ENCODE results near the gene MYCBP. TPM values are rescaled to one million over a fixed set of nuclear protein-coding genes. Genes with fewer than 3 reads are reported as not detected.
"Not testable (repeated sequence)": the region's sequence is repeated elsewhere in the genome, so short reads cannot be mapped to it uniquely, and the experiment has no call there.

MYCBP gene, protein sequence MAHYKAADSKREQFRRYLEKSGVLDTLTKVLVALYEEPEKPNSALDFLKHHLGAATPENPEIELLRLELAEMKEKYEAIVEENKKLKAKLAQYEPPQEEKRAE
- total RNA-seq (10 to 100 TPM; 13.4 to 15.4 TPM), polyA plus RNA-seq (10 to 100 TPM; 55.6 to 77.8 TPM)

GRCh38 chr1:38873027-38873969 lies at the start of gene MYCBP:
Gene MYCBP, minus strand, starts transcription at chr1:38873348. Its CDS starts 43 bp downstream, at chr1:38873305.
- peaks cover 0 to 8% of the 10 kb centered on the region in 2 donors for H3K36me3 Mint-ChIP-seq
- peaks cover 35% of the 10 kb centered on the region for H3K4me1 ChIP-seq (ENCODE audit: insufficient read depth, low read length)
- peak within 1 kb of the TSS; percentile 88 to 95 (median 92) for H3K4me3 Mint-ChIP-seq
- peak; percentile 96 to 99 (median 98) for DNase-seq
- H3K27ac ChIP-seq (ENCODE audit: low read depth, low read length): peak within 1 kb of the TSS; percentile 79
- ChIA-PET POLR2A (ENCODE audit: partially characterized antibody) (interaction anchor here (0.5 to 3.0 kb wide), 10 partner anchors 9 to 702 kb away, joined by 3 to 28 read pairs (median 4); partner anchors contain the start of genes NDUFS5 and RRAGC), CTCF (ENCODE audit: partially characterized antibody) (interaction anchor here (0.5 to 2.3 kb wide), 5 partner anchors 14 to 519 kb away, joined by 3 to 14 read pairs (median 3); partner anchors contain the start of gene NDUFS5)
- peaks cover 16 to 34% (median 25%) of the 10 kb centered on the region in 4 donors for H3K4me1 Mint-ChIP-seq
- intact Hi-C loops (cut with micrococcal nuclease): loop anchor here (1.0 to 5.0 kb wide), 5 partner anchors 14 to 219 kb away; partner anchors contain the start of genes AKIRIN1, NDUFS5 and RRAGC
- H3K9me3 Mint-ChIP-seq: no peaks in the 10 kb centered on the region
- H3K4me3 ChIP-seq (ENCODE audit: low read length in 2 of 2): peak within 1 kb of the TSS; percentile 77 to 81
- no peaks in the 10 kb centered on the region for H3K27me3 Mint-ChIP-seq
- H3K27ac Mint-ChIP-seq: peak within 1 kb of the TSS; percentile 88 to 94 (median 93)
- H3K27me3 ChIP-seq (ENCODE audit: insufficient read depth, low read length): no peaks in the 10 kb centered on the region
- no peaks in the 10 kb centered on the region for H3K9me3 ChIP-seq (ENCODE audit: control insufficient read depth in 1 of 2, low read length in 2 of 2)
- no peaks in the 10 kb centered on the region for H3K36me3 ChIP-seq (ENCODE audit: insufficient read depth, low read length)

GRCh38 chr1:38919130-38919529 lies 46.0 kb upstream of the MYCBP start:
- intact Hi-C loops (cut with micrococcal nuclease): no loop called here
- H3K4me1 Mint-ChIP-seq: peaks cover 0 to 1% (median 0%) of the 10 kb centered on the region in 4 donors

GRCh38 chr1:38918568-38918967 lies 45.4 kb upstream of the MYCBP start:
- Mint-ChIP-seq H3K27ac (no peak overlapping the region), H3K36me3 (no peaks in the 10 kb centered on the region), H3K9me3 (no peaks in the 10 kb centered on the region), H3K4me3 (no peak overlapping the region), H3K4me1 (peaks cover 0 to 1% (median 0%) of the 10 kb centered on the region in 4 donors), H3K27me3 (no peaks in the 10 kb centered on the region)
- no peak for DNase-seq
- ChIA-PET CTCF (ENCODE audit: partially characterized antibody) (interaction anchor here (1.6 kb wide), 1 partner anchor 173 kb away, joined by 4 read pairs; no protein-coding TSS in a partner anchor), POLR2A (ENCODE audit: partially characterized antibody) (no interaction called here)
- Histone ChIP-seq H3K27me3 (ENCODE audit: insufficient read depth, low read length) (no peaks in the 10 kb centered on the region), H3K4me3 (ENCODE audit: low read length in 2 of 2) (no peak overlapping the region), H3K36me3 (ENCODE audit: insufficient read depth, low read length) (no peaks in the 10 kb centered on the region), H3K9me3 (ENCODE audit: control insufficient read depth in 1 of 2, low read length in 2 of 2) (no peaks in the 10 kb centered on the region), H3K4me1 (ENCODE audit: insufficient read depth, low read length) (no peaks in the 10 kb centered on the region), H3K27ac (ENCODE audit: low read depth, low read length) (no peak overlapping the region)
- intact Hi-C loops (cut with micrococcal nuclease): no loop called here

More at GRCh38 chr1:38919130-38919529, 46.0 kb upstream of the MYCBP start:
- no peaks in the 10 kb centered on the region for H3K36me3 ChIP-seq (ENCODE audit: insufficient read depth, low read length)
- no peak overlapping the region for H3K27ac ChIP-seq (ENCODE audit: low read depth, low read length)
- no peaks in the 10 kb centered on the region for H3K27me3 ChIP-seq (ENCODE audit: insufficient read depth, low read length)
- CTCF ChIA-PET (ENCODE audit: partially characterized antibody): interaction anchor here (1.6 kb wide), 1 partner anchor 173 kb away, joined by 4 read pairs; no protein-coding TSS in a partner anchor
- Mint-ChIP-seq H3K36me3 (no peaks in the 10 kb centered on the region), H3K27ac (peak overlapping the region in 1 of 7 donors; percentile 19), H3K27me3 (no peaks in the 10 kb centered on the region), H3K4me3 (no peak overlapping the region), H3K9me3 (no peaks in the 10 kb centered on the region)
- no peaks in the 10 kb centered on the region for H3K9me3 ChIP-seq (ENCODE audit: control insufficient read depth in 1 of 2, low read length in 2 of 2)
- POLR2A ChIA-PET (ENCODE audit: partially characterized antibody): no interaction called here
- no peak overlapping the region for H3K4me3 ChIP-seq (ENCODE audit: low read length in 2 of 2)
- no peaks in the 10 kb centered on the region for H3K4me1 ChIP-seq (ENCODE audit: insufficient read depth, low read length)
- no peak for DNase-seq

- intact Hi-C loops (cut with micrococcal nuclease): no loop called here
- Histone ChIP-seq H3K9me3 (ENCODE audit: control insufficient read depth in 1 of 2, low read length in 2 of 2) (no peaks in the 10 kb centered on the region), H3K36me3 (ENCODE audit: insufficient read depth, low read length) (no peaks in the 10 kb centered on the region), H3K27ac (ENCODE audit: low read depth, low read length) (no peak overlapping the region), H3K27me3 (ENCODE audit: insufficient read depth, low read length) (no peaks in the 10 kb centered on the region), H3K4me1 (ENCODE audit: insufficient read depth, low read length) (no peaks in the 10 kb centered on the region), H3K4me3 (ENCODE audit: low read length in 2 of 2) (no peak overlapping the region)
- CTCF ChIA-PET (ENCODE audit: partially characterized antibody): no interaction called here
- no peak overlapping the region for H3K4me3 Mint-ChIP-seq
- peaks cover 0 to 1% (median 0%) of the 10 kb centered on the region in 4 donors for H3K4me1 Mint-ChIP-seq
- no peaks in the 10 kb centered on the region for H3K36me3 Mint-ChIP-seq
- DNase-seq: no peak
- peak overlapping the region in 1 of 7 donors; percentile 47 for H3K27ac Mint-ChIP-seq
- POLR2A ChIA-PET (ENCODE audit: partially characterized antibody): no interaction called here
- no peaks in the 10 kb centered on the region for H3K9me3 Mint-ChIP-seq
- H3K27me3 Mint-ChIP-seq: no peaks in the 10 kb centered on the region
These were observed 44.6 kb upstream of the MYCBP start for GRCh38 chr1:38917772-38918171.

GRCh38 chr1:38917337-38917736 lies 44.2 kb upstream of the MYCBP start:
- no peaks in the 10 kb centered on the region for H3K4me1 ChIP-seq (ENCODE audit: insufficient read depth, low read length)
- H3K27ac Mint-ChIP-seq: peak overlapping the region in 1 of 7 donors; percentile 47
- ChIA-PET CTCF (ENCODE audit: partially characterized antibody) (no interaction called here), POLR2A (ENCODE audit: partially characterized antibody) (no interaction called here)
- H3K4me3 Mint-ChIP-seq: no peak overlapping the region
- no peaks in the 10 kb centered on the region for H3K27me3 Mint-ChIP-seq
- no peaks in the 10 kb centered on the region for H3K27me3 ChIP-seq (ENCODE audit: insufficient read depth, low read length)
- no peaks in the 10 kb centered on the region for H3K9me3 Mint-ChIP-seq
- H3K36me3 ChIP-seq (ENCODE audit: insufficient read depth, low read length): no peaks in the 10 kb centered on the region
- H3K4me1 Mint-ChIP-seq: peaks cover 0 to 1% (median 0%) of the 10 kb centered on the region in 4 donors
- no peak overlapping the region for H3K27ac ChIP-seq (ENCODE audit: low read depth, low read length)
- intact Hi-C loops (cut with micrococcal nuclease): no loop called here
- no peaks in the 10 kb centered on the region for H3K9me3 ChIP-seq (ENCODE audit: control insufficient read depth in 1 of 2, low read length in 2 of 2)
- no peak overlapping the region for H3K4me3 ChIP-seq (ENCODE audit: low read length in 2 of 2)
- DNase-seq: no peak
- H3K36me3 Mint-ChIP-seq: no peaks in the 10 kb centered on the region

DNA sequence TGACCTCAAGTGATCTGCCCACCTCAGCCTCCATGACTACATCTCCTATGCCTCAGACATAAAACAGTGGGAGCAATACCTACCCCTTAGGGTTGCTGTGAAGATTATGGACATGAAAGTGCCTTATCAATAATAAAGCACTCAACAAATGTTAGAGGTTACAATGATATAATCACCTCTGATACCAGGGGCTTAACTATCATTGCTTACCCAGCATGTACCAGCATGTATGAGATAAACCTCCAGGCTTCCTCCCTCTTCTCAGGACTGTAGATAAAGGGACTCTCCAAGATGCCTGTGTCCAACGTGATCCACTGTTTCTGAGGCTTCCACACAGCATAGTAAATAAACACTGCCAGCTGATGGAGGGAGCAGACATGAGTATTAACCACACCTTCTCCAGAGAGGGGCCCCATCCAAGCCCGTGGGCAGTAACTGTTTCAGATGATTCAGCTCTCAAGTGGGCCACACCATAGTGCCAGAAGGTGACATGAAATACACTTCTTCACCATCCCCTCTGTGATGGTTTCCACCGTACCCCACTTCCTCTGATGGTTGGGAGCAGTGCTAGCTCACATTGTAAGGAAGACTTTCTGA lies 42.3 kb upstream of the MYCBP start:
- Histone ChIP-seq H3K4me1 (ENCODE audit: insufficient read depth, low read length) (no peaks in the 10 kb centered on the region), H3K9me3 (ENCODE audit: control insufficient read depth in 1 of 2, low read length in 2 of 2) (no peaks in the 10 kb centered on the region), H3K4me3 (ENCODE audit: low read length in 2 of 2) (no peak overlapping the region), H3K27ac (ENCODE audit: low read depth, low read length) (no peak overlapping the region), H3K27me3 (ENCODE audit: insufficient read depth, low read length) (no peaks in the 10 kb centered on the region), H3K36me3 (ENCODE audit: insufficient read depth, low read length) (no peaks in the 10 kb centered on the region)
- Mint-ChIP-seq H3K9me3 (no peaks in the 10 kb centered on the region), H3K4me1 (peaks cover 0 to 3% (median 0%) of the 10 kb centered on the region in 4 donors), H3K27me3 (no peaks in the 10 kb centered on the region), H3K36me3 (no peaks in the 10 kb centered on the region), H3K4me3 (no peak overlapping the region), H3K27ac (peak overlapping the region in 4 of 7 donors; percentile 16 to 78 (median 18))
- CTCF ChIA-PET (ENCODE audit: partially characterized antibody): no interaction called here
- DNase-seq: no peak
- intact Hi-C loops (cut with micrococcal nuclease): no loop called here
- POLR2A ChIA-PET (ENCODE audit: partially characterized antibody): no interaction called here

GRCh38 chr1:38914908-38915307 lies 41.8 kb upstream of the MYCBP start:
- H3K27ac ChIP-seq (ENCODE audit: low read depth, low read length); H3K36me3 ChIP-seq (ENCODE audit: insufficient read depth, low read length); H3K4me3 ChIP-seq (ENCODE audit: low read length in 2 of 2); H3K4me1 Mint-ChIP-seq; H3K4me3 Mint-ChIP-seq; H3K4me1 ChIP-seq (ENCODE audit: insufficient read depth, low read length); H3K36me3 Mint-ChIP-seq; DNase-seq; H3K9me3 Mint-ChIP-seq; H3K27me3 ChIP-seq (ENCODE audit: insufficient read depth, low read length); intact Hi-C loops (cut with micrococcal nuclease); CTCF ChIA-PET (ENCODE audit: partially characterized antibody); H3K27me3 Mint-ChIP-seq; H3K9me3 ChIP-seq (ENCODE audit: control insufficient read depth in 1 of 2, low read length in 2 of 2); POLR2A ChIA-PET (ENCODE audit: partially characterized antibody): not testable (repeated sequence)
- peak overlapping the region in 1 of 7 donors; percentile 16 for H3K27ac Mint-ChIP-seq

All from CD4-positive, alpha-beta memory T cell (primary cell).